GM19468 (cell line): Measurements from ENCODE around the gene CELA1.
A peak's percentile ranks its signal among the peaks of the same experiment; 100 is the strongest.
"Not testable (repeated sequence)": the region's sequence is repeated elsewhere in the genome, so short reads cannot be mapped to it uniquely, and the experiment has no call there.

Experiments used
- ATAC-seq: cut with Tn5 transposase; IDR thresholded peaks from one replicate; pipeline ENCODE4 v1.9.1; 2021; ENCODE audit warnings: mild to moderate bottlenecking, moderate library complexity, moderate number of reproducible peaks; ENCODE audit not compliant: unreplicated experiment; ENCODE audit errors: extremely low read depth

Gene CELA1

DNA sequence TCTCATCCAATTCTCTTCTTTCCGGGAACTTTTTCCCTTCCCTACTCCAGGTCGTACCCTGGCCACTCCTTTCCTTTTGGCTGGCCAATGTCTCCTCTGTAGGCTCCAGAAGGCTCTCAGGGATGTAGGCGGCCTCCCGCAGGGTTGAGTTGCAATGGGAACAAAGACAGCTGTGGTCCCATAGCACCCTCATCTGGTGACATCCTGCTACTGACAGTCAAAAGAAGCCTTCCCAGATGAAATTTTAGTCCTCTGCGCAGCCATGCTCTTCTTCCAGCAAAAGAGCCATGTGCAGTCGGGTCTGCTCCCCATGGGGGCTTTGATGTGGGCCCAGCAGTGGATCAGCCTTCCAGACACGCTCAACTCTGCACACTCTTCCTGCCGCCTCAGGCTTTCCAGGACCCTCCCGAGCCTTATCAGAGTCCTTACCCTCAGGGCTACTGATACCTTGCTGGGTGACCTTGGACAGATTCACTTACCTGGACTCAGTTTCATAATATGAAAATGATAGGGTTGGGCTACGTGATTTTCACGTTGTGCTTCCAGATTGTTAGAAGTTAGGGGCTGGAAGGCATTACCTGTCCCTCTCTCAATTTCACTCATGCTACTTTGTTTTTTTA lies 5.5 kb upstream of the CELA1 start:
- ATAC-seq = no peak

DNA sequence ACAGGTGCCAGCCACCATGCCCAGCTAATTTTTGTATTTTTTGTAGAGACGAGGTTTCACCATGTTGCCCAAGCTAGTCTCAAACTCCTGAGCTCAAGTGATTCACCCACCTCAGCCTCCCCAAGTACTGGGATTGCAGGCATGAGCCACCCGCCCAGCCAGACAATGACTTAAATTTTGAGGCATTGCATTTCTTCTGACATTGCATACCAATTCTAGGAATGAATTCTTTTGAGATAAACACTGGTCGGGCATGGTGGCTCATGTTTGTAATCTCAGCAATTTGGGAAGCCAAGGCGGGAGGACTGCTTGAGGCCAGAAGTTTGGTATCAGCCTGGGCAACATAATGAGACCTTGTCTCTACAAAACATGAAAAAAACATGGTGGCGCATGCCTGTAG lies 2.5 kb upstream of the CELA1 start:
- no peak for ATAC-seq

DNA sequence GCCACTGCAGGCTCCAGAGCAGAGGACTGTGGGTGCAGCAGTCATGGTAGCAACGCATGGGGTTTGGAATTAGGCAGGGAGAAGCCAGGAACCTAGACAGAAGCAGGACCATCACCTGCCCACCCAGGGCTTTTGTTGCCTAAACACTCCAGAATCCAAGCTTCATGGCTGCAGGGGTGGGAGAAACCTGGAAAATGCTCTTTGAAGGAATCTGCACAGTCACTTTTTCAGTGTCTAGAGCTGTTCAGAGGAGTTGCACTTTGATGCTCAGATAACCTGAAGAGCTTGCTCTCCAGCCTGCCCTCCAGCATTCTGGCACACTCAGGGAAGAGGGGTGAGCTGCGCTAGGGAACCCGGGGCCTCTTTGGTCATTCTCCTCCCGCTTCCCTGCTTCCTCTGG lies 1.6 kb upstream of the CELA1 start:
- no peak for ATAC-seq

DNA sequence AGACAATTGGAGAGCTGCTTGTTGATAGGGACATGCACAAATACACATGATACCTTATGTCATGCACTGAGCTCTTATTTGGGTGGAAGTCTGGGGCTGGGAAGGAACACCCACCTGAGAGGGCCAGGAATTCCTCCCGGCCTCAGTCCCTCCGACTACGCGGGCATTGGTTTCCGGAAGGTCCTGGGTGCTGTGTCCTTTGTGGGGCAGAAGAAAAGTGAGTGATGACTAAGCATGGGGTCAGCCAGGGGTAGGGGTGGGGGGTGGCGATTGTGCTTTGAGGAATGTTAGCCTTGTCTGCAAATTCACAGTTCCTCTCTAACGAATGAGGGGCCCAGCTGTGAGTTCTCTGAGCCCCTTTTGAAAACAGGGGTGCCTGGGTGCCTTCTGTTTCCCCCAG lies 798 bp downstream of the CELA1 start:
- no peak for ATAC-seq

DNA sequence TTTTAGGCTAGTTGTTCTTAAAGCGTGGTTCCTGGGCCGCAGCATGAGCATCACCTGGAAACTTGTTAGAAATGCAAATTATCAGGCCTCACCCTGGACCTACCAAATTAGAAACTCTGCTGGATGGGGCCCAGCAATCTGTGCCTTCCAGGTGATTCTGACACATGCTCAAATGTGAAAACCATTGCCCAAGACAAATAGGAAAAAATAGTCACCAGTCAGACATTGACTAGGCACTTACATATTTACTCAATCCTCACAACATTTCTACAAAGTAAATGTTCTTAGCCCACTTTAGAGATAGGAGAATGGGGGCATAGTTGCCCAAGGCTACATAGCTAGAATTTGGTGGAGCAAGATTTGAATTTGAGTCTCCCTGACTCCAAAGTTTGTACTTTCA lies 3.3 kb downstream of the CELA1 start:
- ATAC-seq = no peak

DNA sequence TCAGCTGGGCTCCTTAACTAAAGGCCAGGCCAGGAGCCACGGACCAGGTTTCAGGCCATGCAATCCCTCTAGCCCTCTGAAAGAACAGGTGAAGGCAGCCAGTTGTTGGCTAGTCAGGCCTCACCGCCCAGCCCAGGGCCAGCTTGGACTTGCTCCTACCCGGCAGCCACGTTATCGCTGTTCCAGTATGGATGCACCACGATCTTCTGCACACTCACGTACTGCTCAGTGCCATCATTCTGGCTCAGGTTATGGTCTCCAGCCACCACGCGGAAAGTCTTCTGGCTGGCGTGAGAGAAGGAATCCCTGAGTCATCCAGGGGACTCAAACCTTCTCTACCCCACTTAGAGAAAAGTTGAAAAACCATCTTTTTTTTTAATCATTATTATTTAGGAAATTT lies 4.1 kb downstream of the CELA1 start:
- ATAC-seq = no peak

DNA sequence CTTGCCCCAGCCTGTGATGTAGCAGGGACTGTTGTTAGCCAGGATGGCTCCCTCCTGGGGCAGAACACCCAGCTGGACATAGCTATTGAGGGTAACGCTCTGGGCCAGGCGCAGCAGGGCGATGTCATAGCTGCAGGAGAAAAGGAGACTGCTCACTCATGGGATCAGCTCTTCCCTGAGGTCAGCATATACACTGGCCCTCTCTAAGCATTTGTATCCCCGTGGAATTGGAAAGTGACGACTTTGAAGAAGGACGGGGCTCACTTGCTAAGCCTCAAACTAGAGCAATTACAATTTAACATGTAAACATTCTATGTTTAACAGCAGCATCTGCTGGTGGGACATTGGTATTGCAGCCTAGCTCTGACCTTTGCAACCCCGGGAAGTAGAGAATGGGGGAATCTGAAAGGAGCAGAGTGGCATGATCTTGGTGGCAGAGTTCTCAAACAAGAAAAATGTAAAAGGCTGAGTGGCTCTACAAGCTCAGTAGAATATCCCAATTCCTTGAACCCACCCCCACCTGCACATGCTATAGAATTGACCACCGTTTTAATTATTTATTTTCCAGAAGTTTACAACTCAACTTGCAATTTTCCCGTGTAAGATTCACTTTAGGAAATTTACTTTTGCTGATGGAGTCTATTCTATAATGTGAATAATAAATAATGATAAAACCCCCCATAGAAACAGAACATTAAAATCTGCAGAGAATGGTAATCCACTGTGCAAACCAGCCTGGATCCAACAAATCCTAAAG lies 5.0 kb downstream of the CELA1 start:
- ATAC-seq = no peak

DNA sequence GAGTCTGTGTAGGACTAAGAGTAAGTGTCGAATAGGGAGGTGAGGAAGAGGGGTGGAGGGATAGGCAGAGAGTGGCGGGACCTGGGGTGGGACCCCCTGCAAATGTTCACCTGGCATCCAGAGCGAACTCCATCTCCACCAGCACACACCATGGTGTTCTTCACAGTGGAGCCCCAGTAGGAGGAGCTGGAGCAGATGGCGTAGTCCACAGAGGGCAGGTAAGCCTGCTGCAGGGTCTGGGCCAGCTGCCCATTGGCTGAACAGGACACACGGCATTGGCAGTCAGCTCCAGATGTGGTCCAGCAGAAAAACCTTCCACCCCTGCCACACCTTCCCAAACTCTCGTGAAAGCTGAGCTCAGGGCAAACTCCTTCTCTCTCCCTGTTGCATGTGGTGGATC lies 6.7 kb downstream of the CELA1 start:
- no peak for ATAC-seq

DNA sequence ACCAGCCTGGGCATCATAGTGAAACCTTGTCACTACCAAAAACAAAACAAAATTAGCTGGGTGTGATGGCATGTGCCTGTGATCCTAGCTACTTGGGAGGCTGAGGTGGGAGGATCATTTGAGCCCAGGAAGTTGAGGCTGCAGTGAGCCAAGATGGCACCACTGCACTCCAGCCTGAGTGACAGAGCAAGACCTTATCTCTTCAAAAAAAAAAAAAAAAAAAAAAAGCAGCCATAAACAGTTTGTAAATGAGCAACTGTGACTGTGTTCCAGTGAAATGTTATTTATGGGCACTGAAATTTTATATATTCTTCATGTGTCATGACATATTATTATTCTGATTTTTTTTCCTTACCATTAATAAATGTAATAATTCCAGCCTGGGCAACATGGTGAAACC lies 9.1 kb downstream of the CELA1 start:
- ATAC-seq = not testable (repeated sequence)

DNA sequence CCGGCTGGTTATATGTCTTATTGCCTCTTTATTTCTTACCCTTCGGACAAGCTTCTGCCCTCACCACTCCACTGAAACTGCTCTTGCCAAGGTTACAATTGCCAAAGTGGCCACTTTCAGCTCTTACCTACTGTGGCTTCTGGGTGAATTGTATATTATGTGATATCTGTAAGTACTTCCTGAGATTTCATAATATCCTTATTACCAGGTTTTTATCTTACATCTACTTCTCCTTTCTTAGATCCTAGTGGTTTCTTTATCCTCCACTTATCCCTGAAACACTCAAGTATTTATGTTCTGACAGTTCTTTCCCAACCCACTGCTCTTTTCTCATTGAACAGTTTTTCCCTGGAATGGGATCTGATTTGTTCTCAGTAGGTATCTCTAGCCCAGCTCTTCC lies 10.5 kb downstream of the CELA1 start:
- no peak for ATAC-seq

DNA sequence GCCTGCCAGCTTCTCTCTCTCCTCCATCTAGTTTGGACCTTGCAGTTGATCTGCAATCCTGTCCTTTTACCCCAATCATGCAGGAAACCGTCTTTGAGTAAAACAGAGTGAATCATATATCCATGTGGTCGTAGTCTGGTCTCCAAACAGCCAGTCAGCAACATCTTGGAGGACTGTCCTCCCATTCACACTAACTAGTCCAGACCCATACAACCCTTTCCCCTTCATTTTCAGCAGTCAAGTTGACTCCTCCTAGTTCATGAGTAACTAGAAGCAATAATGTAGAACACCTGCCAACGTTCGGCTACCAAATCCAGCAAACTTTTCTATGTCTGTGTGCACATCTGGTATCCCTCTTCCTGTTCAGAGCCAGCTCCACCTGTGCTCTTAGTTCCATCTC lies 11.7 kb downstream of the CELA1 start:
- ATAC-seq = no peak

DNA sequence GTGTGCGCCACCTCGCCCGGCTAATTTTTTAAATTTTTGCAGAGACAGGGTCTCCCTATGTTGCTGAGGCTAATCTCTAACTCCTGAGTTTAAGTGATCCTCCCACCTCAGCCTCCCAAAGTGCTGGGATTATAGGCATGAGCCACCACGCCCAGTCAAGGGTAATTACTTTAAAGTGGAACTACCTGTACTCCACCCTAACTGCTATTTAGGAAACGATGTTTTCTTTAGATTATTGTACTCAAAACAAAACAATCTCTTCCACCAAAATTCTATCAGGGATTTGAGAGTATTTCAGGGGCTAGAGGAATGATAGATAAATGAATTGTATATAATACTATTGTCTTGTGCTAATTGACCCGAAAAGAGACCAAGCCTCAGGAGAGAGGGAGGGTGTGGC lies 12.9 kb downstream of the CELA1 start:
- ATAC-seq = no peak

DNA sequence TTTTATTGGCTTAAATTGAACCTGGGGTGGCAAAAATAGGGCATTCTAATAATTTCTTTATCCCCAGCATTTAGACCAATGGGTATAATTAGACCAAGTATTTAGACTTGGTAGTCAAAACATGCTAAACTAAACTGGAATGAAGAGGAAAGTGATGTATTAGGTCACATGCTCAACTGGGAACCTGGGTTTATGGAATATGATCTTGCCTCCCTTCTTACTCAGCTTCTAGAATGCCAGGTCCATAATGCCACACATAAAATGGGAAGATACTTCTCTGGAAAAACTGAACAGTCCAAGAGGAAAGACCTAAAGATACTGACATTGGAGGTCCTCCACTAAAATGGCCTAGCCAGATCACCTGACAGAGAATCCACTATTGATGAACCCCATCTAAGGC lies 16.3 kb downstream of the CELA1 start:
- no peak for ATAC-seq

DNA sequence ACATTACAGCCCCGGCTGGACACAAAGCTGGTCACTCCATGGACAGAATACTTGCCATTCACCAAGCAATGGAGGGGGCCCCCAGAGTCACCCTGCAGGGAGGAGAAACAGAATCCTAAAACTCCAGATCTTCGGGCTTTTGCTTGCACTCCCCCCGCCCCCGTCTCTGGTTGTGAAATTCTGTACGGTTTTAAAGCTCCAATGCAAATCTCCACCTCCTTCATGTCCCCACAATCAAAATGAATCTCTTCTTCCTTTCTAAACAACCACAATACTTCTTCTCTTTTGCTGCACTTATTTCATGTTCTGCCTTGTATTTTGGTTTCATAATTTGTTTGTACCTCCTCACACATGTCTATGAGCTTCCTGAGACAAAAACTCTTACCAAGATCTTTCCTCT lies 16.7 kb downstream of the CELA1 start:
- ATAC-seq = no peak

DNA sequence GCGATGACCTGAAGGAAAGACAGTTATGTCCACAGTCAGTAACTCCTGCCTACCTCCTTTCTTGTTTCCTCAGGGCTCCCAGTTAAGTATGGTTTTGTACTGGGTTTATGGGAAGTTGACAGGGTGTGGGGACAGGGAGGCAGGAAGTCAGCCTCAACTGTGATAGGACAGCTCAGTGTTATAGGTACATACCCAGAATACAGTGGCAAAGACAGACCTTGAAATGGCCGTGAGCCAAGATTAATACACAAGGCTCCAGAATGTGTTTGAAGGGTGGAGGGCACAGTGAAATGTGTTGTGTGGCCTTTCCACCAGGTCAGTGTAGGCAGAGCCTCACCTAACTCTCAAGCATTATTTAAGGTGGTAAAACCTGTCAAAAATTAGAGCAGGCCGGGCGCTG lies 17.9 kb downstream of the CELA1 start:
- no peak for ATAC-seq

DNA sequence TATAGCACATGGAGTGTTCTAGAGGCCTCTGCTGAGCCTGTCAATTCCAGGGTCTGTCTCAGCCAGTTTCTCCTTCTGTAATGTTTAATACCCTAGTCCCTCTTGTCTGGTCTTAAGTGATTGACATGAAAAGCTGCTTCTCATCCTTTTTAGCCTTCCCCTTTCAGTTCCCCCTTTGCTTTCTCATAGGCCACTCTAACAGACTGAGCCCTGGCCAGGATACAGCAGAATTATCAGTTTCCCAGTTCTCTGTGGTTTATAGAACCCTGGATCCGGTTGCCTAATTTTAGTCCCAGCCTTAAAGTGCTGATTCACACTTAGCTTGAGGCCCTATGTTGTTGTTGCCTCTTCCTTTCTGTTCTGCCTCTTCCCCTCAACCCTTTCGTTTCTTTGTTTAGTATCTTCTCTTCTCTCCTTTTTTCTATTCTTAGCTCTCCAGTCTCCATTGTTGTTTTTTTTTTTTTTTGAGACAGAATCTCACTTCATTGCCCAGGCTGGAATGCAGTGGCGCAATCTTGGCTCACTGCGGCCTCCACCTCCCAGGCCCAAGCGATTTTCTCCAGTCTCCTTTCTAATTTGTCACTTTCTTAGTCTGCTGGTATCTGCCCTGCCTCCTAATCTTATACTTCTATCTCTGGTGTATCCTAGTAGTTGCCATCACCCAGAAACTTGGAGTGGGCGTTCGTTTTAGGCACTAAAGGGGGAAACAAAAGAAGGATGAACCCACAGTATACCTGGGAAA lies 19.6 kb downstream of the CELA1 start:
- ATAC-seq = peak; percentile 28

DNA sequence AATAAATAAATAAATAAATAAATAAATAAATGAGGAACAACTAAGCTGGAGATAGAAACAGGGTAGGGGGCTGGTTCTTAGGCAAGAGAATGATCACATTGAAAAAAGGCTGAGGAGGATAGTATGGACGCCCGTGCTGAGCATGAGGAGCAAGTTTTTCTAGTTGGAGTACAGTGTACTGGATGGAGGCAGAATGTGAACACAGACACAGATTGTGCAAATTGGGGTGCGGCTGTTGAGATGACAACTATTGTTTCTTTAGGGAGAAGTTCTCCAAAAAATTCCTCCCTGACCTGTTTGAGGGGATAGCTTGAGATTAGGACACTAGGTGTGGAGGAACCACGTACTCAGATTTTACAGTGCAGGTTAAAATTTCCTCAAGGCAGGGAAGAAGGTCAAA lies 21.5 kb downstream of the CELA1 start:
- ATAC-seq = no peak

DNA sequence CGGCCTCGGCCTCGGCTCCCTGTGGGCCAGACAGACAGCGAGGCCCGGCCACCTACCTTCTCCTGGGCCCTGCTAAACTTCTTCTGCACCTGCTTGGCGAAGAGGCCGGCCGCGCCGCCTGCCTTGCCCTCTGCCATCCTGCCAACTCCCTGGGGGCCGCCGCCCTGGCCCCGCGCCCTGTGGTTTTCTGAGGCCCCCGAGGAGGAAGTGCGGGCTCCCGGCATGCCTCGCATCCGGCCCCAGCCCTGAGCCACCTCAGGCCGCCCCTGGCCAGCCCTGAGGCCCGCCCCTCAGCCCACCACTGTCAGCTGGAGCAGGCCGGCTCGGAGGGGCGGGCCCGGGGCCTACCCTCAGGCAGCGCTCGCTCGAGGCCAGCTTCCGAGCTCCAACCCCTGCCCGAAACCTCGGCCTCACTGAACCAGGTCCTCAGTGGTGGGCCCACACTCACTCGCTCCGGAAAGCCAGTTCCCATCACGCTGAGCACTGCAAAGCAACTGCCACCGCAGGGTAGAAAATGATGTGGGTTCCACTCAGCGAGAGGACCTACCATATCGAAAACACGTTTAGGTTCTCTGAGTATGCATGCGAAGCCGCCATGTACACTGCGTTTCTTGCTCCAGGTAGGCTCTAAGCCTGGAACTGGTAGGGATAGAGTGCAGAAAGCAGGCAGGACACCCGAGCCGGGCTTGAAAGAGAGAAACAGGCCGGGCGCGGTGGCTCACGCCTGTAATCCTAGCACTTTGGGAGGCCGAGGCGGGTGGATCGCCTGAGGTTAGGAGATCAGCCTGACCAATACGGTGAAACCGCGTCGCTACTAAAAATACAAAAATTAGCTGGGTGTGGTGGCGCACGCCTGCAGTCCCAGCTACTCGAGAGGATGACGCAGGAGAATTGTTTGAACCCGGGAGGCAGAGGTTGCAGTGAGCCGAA lies 22.2 kb downstream of the CELA1 start, which contains the start of gene BIN2:
Gene BIN2, minus strand, starts transcription at position 209 of the 930 bp plus-strand sequence. Its CDS starts 72 bp downstream, at position 137.
- peak; percentile 13 for ATAC-seq

DNA sequence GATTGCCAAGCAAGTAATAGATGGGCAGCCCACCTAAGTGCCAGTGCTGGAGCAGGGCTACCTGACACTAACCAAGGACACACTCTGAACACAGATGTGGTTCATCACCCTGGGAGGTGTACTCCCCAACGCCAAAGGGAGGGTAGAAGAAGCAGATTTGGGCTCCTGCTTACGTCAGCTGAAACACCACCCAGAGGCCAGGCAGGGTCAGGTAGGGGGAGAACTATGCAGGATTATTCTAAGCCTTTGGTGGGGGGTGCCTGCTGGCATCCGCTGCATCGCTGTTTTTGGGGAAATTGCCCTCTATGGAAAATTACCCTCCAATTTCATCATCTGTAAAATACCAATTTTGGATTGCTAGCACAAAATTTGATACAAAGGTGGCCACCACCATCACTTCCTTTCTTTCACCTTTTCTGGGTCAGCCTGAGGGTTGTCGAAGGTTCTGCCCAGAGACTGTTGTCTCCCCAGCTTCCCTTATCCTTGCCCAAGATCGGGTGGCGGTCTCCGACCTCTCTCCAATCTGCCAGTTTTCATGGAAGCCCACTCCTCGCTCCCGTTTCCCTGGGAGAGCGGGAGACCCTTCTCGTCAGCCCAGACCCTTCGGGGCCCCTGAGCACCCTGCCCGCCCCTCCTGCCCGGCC lies 23.0 kb downstream of the CELA1 start:
- ATAC-seq = no peak

DNA sequence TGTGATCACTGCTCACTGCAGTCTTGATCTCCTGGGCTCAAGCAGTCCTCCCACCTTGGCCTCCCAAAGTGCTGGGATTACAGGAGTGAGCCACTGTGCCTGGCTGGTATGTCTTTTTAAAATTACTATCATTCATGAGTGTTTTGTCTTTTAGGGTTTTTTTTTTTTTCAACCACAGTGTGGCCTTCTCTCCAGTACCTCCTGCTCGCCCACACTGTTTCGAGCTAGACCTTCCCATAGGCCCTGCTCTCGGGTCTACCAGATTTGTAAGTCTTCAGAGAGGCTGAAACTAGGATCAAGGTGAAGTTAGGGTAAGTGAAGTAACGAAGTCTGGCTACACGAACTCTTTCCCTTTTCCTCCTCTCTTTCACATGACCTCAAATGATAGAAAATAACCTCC lies 24.0 kb downstream of the CELA1 start:
- ATAC-seq = no peak
